GM03348 (cell line): ENCODE measurements around the gene RGCC.
"Not testable (repeated sequence)": the region's sequence is repeated elsewhere in the genome, so short reads cannot be mapped to it uniquely, and the experiment has no call there.

ENCODE experiments used
- DNase-seq: peaks from one replicate; pipeline ENCODE4 v3.0.0; 2012; ENCODE audit warnings: low spot score

RGCC gene, protein sequence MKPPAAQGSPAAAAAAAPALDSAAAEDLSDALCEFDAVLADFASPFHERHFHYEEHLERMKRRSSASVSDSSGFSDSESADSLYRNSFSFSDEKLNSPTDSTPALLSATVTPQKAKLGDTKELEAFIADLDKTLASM

DNA sequence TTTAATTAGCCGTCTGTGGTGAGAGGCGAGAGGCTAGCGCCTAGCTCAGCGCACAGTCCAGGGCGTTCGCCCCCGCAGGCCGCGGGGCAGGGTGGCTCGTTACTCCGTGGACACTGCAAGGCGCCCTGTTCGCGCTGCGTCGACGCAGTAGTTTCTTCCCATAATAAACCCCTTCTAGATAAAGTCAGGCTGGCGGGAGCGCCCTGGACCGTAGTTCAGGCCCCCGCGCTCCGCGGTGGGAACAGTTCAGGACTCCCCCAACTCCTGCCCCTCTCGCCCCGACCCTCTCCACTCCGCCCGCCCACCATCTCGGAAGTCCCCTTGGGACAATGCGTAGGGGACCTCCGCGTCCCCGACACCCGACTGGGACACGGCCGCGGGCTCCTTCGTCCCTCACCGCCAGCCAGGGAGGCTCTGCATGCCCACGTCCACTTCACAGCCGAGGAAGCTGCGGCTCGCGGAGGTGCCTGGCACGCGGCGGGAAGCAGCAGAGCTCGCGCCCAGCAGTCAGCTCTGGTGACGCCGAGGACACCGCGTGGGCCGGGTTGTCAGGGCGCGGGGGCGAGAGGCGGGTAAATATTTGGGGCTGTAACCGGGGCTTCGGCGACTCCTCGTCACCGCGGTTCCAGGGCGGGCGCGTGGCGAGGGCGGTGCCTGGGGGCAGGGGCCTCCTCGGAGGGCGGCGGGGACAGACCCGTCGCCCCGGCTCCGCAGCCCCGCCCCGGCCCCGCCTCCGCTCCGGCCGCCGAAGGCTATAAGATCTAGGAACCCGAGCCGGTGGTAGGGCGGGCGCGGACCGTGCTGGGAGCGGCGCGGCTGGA is at the start of gene RGCC:
Gene RGCC, plus strand, starts transcription at position 783 of the 821 bp plus-strand sequence. CDS start 158 bp downstream, outside the sequence.
- DNase-seq: peak; percentile 87

DNA sequence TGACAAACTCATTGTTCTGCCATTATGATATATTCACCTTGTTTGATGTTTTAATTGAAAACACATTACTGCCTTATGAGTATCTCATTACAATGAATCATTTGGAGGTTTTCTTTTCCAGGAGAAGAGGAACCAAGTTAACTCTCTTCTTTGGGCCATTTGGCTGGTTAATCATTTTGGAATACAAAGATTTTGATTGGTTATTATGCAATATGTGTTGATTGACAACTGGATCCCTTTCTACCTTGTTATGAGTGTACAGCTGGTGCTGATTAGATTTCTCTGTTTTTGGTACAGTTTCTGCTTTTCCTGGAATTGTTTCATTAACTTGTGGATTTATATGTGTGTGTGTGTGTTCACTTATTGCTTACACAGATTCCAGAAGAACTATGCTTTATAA is 49.2 kb upstream of the RGCC start:
- no peak for DNase-seq

DNA sequence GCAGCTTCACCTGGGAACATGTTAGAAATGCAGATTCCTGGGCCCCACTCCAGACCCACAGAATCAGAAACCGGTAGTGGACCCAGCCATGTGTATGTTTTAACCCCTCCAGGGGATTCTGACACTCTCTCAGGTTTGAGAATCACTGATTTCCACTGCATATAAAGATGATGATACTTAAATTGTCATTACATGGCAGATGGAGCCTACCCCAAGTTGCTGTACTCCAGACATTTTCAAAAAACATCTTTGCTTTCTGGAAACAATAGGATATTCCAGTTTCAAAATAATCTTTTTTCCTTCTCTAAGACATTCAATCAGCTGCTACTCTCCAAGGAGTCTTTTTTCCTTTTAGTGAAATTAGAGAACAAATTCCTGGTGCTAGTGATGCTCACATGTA is 48.6 kb upstream of the RGCC start:
- no peak for DNase-seq

DNA sequence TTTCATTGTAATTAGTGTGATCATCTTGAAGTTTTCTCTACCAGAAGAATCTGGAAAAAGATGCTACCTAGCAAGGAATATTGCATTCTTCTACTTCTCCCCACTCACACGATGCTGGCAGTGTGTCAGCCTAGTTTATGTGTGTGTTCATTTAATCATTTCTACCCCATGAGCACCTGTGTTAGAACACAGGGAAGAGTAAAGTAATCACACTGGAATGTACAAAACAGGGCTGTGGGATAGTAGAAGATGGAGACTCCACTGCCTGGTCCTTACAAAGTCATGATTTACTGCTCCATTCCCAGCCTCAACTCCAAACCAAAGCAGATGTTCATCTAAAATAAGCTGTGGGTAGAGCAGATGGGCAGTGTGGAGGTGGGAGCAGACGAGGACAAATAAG is 47.7 kb upstream of the RGCC start:
- no peak for DNase-seq

DNA sequence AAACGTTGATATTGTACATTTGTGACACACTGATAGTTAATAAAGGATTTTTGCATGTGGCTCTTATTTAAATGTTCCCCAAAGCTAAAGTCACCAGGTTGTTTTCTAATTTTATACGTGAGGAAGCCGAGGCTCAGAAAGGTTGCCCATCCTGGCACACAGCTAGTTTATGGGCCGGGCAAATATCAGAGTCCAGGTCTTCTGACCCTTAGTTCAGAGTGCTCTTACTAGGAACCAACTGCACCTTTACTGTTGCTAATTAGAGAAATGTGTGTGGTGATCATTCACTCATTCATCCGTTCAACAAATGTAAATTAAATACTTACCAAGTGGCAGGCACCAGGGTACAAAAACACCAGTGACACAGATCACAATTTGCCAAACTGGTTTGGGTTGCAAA is 46.3 kb upstream of the RGCC start:
- DNase-seq: no peak

DNA sequence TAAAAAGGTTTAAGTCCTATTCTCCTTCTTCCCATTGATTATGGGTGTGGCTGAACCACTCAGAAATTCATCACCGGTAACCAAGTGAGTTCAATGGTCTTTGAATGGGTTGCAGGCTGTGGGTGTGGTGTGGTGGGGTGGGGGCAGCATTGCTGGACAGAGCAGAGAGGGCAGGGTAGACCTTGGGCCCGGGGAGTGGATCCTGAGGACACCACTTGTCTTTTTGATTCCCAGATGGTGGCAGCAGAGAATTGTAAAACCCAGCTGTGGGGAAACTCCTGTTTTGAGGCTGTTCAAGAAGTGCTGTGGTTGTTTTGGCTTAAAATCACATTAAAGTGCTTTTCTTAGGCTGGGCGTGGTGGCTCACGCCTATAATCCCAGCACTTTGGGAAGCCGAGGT is 45.8 kb upstream of the RGCC start:
- peak; percentile 63 for DNase-seq

DNA sequence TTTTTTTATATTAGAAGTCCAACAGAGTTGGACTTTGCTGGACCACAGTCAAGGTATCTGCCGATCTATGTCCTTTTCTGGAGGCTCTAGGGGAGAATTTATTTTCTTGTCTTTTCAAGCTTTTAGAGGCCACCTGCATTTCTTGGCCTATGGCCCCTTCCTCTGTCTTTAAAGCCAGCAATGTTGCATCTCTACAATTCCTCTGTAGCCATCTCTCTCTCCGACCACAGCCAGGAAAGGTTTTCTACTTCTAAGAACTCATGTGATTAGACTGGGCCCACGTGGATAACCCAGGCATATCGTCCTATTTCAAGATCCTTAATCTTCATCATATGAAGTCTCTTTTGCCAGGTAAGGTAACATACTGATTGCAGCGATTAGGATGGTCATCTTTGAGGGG is 43.5 kb upstream of the RGCC start:
- no peak for DNase-seq

DNA sequence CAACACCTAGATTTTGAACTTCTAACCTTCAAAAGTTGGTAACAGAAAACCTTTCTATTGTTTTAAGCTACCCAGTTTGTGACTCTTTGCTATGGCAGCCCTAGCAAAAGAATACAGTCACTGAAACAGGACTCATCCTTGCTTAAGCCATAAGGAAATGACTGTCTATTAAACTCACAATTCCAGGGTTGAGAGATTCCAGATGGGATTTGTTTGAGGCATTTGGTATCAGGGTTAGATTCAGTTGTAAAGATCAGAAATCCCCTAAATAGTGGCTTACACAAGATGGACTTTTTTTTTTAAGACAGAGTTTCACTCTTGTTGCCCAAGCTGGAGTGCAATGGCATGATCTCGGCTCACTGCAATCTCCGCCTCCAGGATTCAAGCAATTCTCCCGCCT is 41.1 kb upstream of the RGCC start:
- DNase-seq: no peak

DNA sequence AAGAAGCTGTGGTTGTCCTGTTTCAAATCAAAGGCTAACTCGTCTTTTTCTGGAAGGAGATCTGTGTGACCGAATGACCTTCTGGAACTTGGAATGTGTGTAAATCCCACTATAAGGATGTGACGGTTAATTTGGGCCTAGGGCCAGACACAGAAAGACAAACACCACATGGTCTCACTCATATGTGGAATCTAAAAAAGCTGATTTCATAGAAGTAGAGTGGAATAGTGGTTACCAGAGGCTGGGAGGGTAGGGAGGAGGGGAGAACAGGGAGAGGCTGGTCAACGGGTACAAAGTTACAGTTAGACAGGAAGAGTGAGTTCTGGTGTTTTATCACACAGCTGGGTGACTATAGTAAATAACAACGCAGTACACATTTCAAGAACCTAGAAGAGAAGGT is 39.3 kb upstream of the RGCC start:
- DNase-seq: no peak

DNA sequence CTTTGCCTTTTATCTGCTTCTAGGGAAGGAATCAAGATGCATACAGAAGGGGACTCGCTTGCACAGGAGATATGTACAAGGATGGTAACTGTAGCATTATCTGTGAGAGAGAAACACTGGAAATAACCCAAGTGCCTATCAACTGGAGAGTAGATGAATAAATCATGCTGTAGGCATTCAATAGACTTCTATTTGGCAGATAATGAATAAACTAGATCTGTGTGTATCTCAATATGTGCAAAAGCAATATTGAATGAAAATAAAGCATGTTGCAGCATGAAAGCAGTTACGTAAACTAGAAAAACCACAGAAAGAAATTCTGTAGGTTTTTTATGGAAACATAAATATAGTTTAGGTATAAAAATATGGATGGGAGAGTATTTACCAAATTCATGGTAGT is 38.6 kb upstream of the RGCC start:
- no peak for DNase-seq

DNA sequence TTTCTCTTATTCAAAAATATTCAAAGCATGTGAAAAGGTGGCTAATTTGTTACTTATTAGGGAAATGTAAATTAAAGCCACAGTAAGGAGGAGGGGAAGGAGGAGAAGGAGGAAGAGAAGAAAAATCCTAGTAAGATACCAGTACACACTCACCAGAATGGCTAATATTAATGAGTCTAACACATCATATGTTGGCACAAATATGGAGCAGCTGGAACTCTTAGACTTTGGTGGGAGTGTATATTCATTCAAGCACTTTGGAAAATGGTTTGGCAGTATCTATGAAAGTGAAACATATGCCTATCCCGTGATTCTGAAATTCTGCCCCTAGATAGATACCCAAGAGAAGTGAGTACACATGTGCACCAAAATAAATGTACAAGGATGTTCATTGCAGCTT is 38.1 kb upstream of the RGCC start:
- DNase-seq: no peak

DNA sequence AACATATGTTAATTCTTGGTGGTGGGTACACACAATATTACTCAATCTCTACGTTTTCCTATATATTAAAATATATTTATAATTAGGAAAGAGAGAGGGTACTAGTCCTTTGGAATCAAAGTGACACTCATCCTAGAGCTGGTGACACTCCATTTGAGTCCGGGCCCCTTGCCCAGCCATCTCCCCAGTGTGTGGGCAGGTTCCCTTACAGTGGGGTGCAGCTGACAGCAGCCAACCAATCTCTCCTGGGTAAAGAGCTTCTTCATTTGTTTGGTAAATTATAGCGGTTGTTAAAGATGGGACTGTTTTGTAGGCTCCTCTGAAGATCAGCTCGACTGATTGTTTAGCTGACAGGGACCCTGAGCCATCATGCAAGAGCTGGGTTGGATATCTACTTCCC is 37.2 kb upstream of the RGCC start:
- DNase-seq: no peak

DNA sequence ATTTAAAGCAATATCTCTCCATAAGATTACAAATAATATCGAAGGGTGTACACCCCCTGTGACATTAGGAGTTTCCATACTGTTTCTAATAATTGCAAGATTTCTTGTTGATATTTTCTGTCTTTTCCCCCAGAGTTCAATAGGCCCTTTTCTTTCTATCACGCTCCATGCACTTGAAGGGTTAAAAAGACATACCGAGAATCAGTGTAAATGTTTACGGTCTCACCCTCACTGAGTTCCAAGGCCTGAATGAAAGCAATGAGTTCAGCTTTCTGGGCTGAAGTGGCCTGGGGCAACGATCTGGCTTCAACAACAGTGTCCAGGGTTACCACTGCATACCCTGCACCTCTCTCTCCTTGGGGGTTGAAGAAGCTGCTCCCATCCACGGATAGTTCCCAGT is 36.0 kb upstream of the RGCC start:
- not testable (repeated sequence) for DNase-seq

DNA sequence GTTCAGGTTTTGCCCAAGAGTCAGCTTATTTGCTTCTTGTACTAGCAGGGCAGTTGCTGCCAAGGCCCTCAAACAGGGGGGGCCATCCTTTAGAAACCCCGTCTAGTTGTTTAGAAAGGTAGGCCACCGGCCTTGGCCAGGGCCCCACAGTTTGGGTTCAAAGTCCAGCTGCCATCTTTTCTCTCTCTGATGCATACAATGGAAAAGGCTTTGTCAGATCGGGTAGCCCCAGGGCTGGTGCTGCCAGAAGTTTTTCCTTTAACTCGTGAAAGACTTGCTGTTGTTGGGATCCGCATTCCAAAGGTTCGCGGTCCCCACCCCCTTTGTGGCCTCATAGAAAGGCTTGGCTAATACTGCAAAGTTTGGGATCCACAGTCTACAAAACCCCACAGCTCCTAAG is 35.4 kb upstream of the RGCC start:
- not testable (repeated sequence) for DNase-seq

DNA sequence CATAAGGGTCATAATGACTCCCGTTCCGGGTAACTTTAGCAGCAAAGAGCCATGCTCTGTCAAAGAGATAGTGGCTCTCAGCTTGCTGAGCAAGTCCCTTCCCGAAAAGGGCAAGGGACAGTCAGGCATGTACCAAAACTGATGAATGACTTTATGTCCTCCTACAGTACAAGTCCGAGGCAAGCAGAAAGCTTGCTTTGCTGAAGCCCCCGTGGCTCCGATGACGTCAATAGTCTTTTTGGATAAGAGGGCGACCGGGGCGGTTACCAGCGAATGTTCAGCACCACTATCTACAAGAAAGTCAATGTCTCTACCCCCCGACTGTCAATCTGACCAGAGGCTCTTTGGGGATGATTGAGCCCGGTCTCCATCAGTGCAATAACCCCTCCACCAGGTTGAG is 34.1 kb upstream of the RGCC start:
- DNase-seq: not testable (repeated sequence)

DNA sequence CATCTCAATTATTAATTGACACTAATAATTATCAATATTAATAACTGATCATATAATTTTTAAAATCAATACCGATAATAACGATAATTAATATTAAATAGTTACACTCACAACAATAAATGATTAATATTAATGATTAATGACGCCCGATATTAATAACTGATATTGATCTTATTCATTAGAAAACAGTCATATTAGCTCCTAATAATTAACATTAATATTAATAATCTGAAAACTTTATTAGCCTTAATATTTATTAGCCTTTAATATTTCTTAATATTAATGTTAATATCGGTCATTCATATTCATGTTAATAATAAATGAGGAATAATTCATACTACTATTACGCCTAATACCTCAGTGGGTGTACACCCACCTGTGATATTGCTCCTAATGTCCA is 32.7 kb upstream of the RGCC start:
- DNase-seq: not testable (repeated sequence)

DNA sequence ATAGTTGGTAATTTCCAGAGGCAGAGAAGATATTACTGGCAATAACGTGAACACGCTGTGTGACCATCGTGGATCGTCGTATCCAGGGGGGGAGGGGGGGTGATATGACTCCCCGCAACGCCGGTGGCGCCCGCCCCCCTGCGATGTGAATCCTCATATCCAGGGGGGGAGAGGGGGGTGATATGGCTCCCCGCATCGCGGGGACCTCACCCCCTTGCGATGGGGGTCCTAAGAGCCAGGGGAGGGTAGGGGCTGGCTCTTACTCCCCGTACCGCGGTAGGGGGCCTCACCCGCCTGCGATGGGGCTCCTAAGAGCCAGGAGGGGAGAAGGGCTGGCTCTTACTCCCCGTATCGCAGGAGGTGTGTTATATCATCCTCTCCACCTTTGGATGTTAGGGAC is 31.3 kb upstream of the RGCC start:
- no peak for DNase-seq

DNA sequence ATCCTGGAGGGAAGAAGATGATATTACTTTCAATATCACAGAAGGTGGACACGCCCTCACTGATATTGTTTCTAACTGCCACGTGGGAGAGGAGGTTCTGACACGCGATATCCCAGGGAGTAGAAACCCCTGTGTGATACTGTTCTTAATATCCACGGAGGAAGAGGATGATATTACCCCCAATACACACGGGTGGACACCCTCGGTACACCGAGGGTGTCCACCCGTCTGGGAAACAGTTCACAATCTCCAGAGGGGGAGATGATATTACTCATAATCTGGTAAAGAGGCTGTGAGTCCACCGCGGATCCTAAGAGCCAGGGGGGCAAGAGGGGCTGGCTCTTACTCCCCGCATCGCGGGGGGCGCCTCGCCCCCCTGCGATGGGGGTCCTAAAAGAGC is 29.7 kb upstream of the RGCC start:
- no peak for DNase-seq

DNA sequence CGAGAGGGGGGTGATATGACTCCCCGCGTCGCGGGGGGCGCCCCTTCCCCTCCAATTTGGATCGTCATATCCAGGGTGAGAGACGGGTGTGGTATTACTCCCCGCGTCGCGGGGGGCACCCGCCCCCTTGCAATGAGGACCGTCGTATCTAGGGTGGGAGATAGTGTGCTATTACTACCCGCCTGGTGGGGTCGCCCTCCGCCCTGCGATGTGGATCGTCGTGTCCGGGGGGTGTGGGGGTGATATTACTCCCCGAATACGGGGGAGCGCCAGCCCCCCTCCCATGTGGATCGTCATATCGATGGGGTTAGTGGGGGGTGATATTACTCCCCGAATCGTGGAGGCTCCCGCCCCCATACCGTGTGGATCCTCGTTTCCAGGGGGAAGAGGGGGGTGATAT is 29.2 kb upstream of the RGCC start:
- DNase-seq: peak; percentile 38

DNA sequence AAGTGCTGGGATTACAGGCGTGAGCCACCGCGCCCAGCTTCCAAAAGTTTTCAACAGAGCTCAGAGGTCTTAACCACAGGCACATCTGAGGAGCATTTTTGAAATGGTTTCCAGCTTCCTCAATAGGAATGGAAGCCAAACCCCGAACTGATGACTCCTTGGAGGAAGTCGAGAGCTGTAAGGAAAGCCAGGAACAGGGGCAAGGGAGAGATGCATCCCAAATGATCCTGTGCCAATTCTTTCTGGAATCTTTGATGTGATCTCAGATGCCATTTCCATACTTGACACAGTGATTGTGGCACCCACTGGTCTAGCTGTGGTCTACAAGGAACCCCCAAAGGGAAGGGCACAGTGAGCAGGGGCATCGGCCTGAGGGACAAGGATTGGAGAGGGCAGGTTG is 23.3 kb upstream of the RGCC start:
- DNase-seq: not testable (repeated sequence)

DNA sequence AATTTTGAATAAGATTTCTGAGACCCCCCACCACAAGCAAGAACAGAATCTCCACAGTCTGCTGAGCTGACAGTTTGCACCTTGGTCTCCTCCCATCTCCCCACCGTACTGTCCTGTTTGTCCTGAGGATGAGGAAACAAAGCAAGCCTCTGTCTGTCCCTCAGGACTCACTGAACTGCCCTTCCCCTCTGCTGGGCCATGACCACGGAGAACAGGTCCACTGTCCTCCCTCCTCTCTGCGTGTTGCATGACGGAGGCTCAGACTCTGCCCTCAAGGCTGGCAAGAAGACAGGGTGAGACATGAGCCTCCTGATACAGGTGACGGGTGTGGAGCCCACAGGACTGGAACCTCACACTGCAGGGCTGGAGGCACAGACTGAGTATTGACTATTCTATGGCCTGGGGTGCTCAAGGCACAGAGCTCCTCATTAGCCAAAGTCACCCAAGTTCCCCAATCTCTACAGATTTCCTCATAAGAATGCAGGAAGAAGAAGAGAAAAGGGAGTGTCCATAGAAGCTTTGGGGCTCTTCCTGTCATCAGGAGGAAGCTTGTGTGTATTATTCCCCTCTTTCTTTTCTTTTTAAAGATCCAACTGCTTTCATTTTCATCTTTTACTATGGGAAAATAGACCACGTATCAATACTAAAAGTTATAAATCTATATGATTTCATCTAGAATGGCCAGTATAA is 22.4 kb upstream of the RGCC start:
- no peak for DNase-seq

DNA sequence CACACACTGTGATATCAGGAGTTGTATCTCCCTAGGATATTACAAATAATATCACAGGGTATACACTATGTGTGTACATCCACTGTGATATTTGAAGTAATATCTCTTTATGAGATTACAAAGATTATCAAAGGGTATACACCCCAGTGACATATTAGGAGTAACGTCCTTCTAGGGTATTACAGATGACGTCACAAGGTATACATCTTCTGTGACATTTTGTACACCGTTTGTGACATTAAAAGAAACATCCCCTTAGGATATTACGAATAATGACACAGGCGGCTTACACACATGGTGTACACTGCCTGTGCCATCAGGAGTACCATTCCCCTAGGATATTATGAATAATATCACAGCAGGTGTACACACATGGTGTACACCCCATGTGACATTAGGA is 13.4 kb upstream of the RGCC start:
- DNase-seq: no peak

DNA sequence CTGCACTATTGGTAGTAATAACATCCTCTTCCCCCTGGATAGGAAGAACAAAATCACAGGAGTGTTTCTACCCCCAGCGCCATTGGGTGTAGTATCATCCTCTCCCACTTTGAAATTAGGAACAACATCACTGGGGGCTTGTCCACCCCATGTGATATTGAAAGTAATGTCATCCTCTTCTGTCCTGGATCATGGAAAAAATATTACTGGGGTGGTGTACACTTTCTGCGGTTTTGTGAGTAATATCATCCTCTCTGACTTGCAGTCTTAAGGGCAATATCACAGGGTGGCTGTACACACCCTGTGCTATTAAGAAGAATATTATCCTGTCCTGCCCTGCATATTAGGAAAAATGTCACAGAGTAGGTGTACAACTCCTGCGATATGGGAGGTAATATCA is 4.9 kb upstream of the RGCC start:
- no peak for DNase-seq
